ENCODE measurements around the gene RAPH1.

RAPH1 gene

GRCh38 chr2:203535078-203535783, at the start of gene RAPH1:
Gene RAPH1, minus strand, starts transcription at chr2:203535301. Its CDS starts 39,948 bp downstream, at chr2:203495353.
- no peak for DNase-seq

GRCh38 chr2:203584784-203585183, 49.7 kb upstream of the RAPH1 start:
- no peak for DNase-seq

- no peak for DNase-seq
Observed at GRCh38 chr2:203583701-203584100, 48.6 kb upstream of the RAPH1 start.

- DNase-seq = no peak
Observed at GRCh38 chr2:203583084-203583695, 48.1 kb upstream of the RAPH1 start.

GRCh38 chr2:203582468-203582867, 47.4 kb upstream of the RAPH1 start:
- no peak for DNase-seq

- DNase-seq = no peak
Observed at GRCh38 chr2:203580844-203581243, 45.7 kb upstream of the RAPH1 start.

- no peak for DNase-seq
Observed at GRCh38 chr2:203579730-203580129, 44.6 kb upstream of the RAPH1 start.

GRCh38 chr2:203578759-203579643, 43.9 kb upstream of the RAPH1 start:
- DNase-seq = no peak

- DNase-seq = no peak
Observed at GRCh38 chr2:203574824-203575223, 39.7 kb upstream of the RAPH1 start.

GRCh38 chr2:203572316-203572715, 37.2 kb upstream of the RAPH1 start:
- no peak for DNase-seq

GRCh38 chr2:203569677-203570316, 34.7 kb upstream of the RAPH1 start:
- DNase-seq = no peak

- no peak for DNase-seq
Observed at GRCh38 chr2:203567691-203568090, 32.6 kb upstream of the RAPH1 start.

- no peak for DNase-seq
Observed at GRCh38 chr2:203566161-203566560, 31.1 kb upstream of the RAPH1 start.

- no peak for DNase-seq
Observed at GRCh38 chr2:203565076-203565475, 30.0 kb upstream of the RAPH1 start.

GRCh38 chr2:203562268-203562667, 27.2 kb upstream of the RAPH1 start:
- no peak for DNase-seq

- DNase-seq = no peak
Observed at GRCh38 chr2:203559641-203560040, 24.5 kb upstream of the RAPH1 start.

- no peak for DNase-seq
Observed at GRCh38 chr2:203553784-203554183, 18.7 kb upstream of the RAPH1 start.

- no peak for DNase-seq
Observed at GRCh38 chr2:203551778-203552177, 16.7 kb upstream of the RAPH1 start.

GRCh38 chr2:203550266-203550665, 15.2 kb upstream of the RAPH1 start:
- DNase-seq = no peak

GRCh38 chr2:203549406-203549805, 14.3 kb upstream of the RAPH1 start:
- no peak for DNase-seq

- no peak for DNase-seq
Observed at GRCh38 chr2:203548887-203549286, 13.8 kb upstream of the RAPH1 start.

GRCh38 chr2:203547356-203547755, 12.3 kb upstream of the RAPH1 start:
- DNase-seq = no peak

- no peak for DNase-seq
Observed at GRCh38 chr2:203544402-203544801, 9.3 kb upstream of the RAPH1 start.

Measured in NCI-H2107 (cell line).